Osteocyte (in vitro differentiated cells): Measurements from ENCODE around the gene RPLP2. TPM values are rescaled to one million over a fixed set of nuclear protein-coding genes. Genes with fewer than 3 reads are reported as not detected.

Source experiments
- DNase-seq: peaks from one replicate; pipeline ENCODE4 v3.0.0; 2021; ENCODE audit warnings: mixed read lengths; ENCODE audit not compliant: unreplicated experiment; ENCODE audit errors: extremely low spot score
- H3K27ac Mint-ChIP-seq: one replicate; pipeline ENCODE4 v1.8.0; 2021; ENCODE audit warnings: mild to moderate bottlenecking, mixed read lengths; ENCODE audit not compliant: unreplicated experiment
- H3K27me3 Mint-ChIP-seq: one replicate; pipeline ENCODE4 v1.8.0; 2021; ENCODE audit warnings: mixed read lengths; ENCODE audit not compliant: unreplicated experiment
- H3K36me3 Mint-ChIP-seq: one replicate; pipeline ENCODE4 v1.8.0; 2021; ENCODE audit warnings: mixed read lengths; ENCODE audit not compliant: unreplicated experiment
- H3K4me1 Mint-ChIP-seq: one replicate; pipeline ENCODE4 v1.8.0; 2021; ENCODE audit warnings: mixed read lengths; ENCODE audit not compliant: unreplicated experiment
- H3K4me3 Mint-ChIP-seq: one replicate; pipeline ENCODE4 v1.8.0; 2021; ENCODE audit warnings: mild to moderate bottlenecking, moderate library complexity, mixed read lengths; ENCODE audit not compliant: unreplicated experiment
- H3K9me3 Mint-ChIP-seq: one replicate; pipeline ENCODE4 v1.8.0; 2021; ENCODE audit warnings: mixed read lengths; ENCODE audit not compliant: unreplicated experiment
- CTCF ChIP-seq: fragments of 200-600 bp; sonication (generic); IDR thresholded peaks from 2 replicates; pipeline ENCODE4 v1.5.0; 2021; ENCODE audit warnings: antibody characterized with exemption, mild to moderate bottlenecking, moderate library complexity
- long read RNA-seq: library from polyadenylated mRNA; unstranded; transcript quantifications from one replicate; pipeline ENCODE4 v2.0.0, GENCODE V29; 2021
- total RNA-seq: library from RNA; stranded (reverse); gene quantifications from 2 replicates; pipeline ENCODE4 v1.2.1, GENCODE V29; 2021

RPLP2 gene
- total RNA-seq = 1,500 and 1,514 TPM in 2 replicates
- long read RNA-seq, transcript RPLP2-201 (5 exons, 781 nt) = major isoform, 412 of 426 reads
- long read RNA-seq, partial matches to known transcripts = 0 of 426 reads
- long read RNA-seq, other reads (novel, unspliced or antisense) = 10 of 426 reads

GRCh38 chr11:809287-810039 lies at the start of gene RPLP2:
RPLP2 (plus strand) TSS chr11:809967; CDS start chr11:810235, 268 bp downstream.
- Mint-ChIP-seq H3K9me3 (no peaks in the 10 kb centered on the region), H3K27ac (peak within 1 kb of the TSS; percentile 99), H3K4me3 (peak within 1 kb of the TSS; percentile 87), H3K27me3 (no peaks in the 10 kb centered on the region), H3K4me1 (peaks cover 32% of the 10 kb centered on the region), H3K36me3 (peaks cover 11% of the 10 kb centered on the region)
- peak; percentile 98 for DNase-seq
- no peak for TF ChIP-seq CTCF

- Mint-ChIP-seq H3K9me3 (no peaks in the 10 kb centered on the region), H3K36me3 (peaks cover 28% of the 10 kb centered on the region), H3K4me3 (no peak overlapping the region), H3K27ac (no peak overlapping the region), H3K27me3 (no peaks in the 10 kb centered on the region), H3K4me1 (peaks cover 7% of the 10 kb centered on the region)
- TF ChIP-seq CTCF = no peak
- DNase-seq = no peak
These were observed 49.5 kb upstream of the RPLP2 start for GRCh38 chr11:760236-760635.

- Mint-ChIP-seq H3K4me3 (no peak overlapping the region), H3K9me3 (no peaks in the 10 kb centered on the region), H3K4me1 (peaks cover 7% of the 10 kb centered on the region), H3K27me3 (no peaks in the 10 kb centered on the region), H3K36me3 (peaks cover 30% of the 10 kb centered on the region), H3K27ac (no peak overlapping the region)
- no peak for DNase-seq
- TF ChIP-seq CTCF = no peak
These were observed 48.1 kb upstream of the RPLP2 start for GRCh38 chr11:761526-762108.

GRCh38 chr11:762421-763072 lies 47.2 kb upstream of the RPLP2 start:
- peak overlapping the region; percentile 29 for H3K27ac Mint-ChIP-seq
- no peaks in the 10 kb centered on the region for H3K27me3 Mint-ChIP-seq
- no peak for TF ChIP-seq CTCF
- no peaks in the 10 kb centered on the region for H3K9me3 Mint-ChIP-seq
- H3K4me3 Mint-ChIP-seq = no peak overlapping the region
- H3K36me3 Mint-ChIP-seq = peaks cover 23% of the 10 kb centered on the region
- peaks cover 7% of the 10 kb centered on the region for H3K4me1 Mint-ChIP-seq
- no peak for DNase-seq

GRCh38 chr11:763073-763463 lies 46.7 kb upstream of the RPLP2 start:
- no peak overlapping the region for H3K4me3 Mint-ChIP-seq
- H3K27ac Mint-ChIP-seq = peak overlapping the region; percentile 29
- peaks cover 7% of the 10 kb centered on the region for H3K4me1 Mint-ChIP-seq
- no peak for DNase-seq
- H3K27me3 Mint-ChIP-seq = no peaks in the 10 kb centered on the region
- H3K9me3 Mint-ChIP-seq = no peaks in the 10 kb centered on the region
- TF ChIP-seq CTCF = no peak
- H3K36me3 Mint-ChIP-seq = peaks cover 21% of the 10 kb centered on the region
